ENCODE data around the gene ACVR2B. TPM values are rescaled to one million over a fixed set of nuclear protein-coding genes. Genes with fewer than 3 reads are reported as not detected.

The ACVR2B gene
- total RNA-seq, 4 donors from 2014 or later, result 3.1 to 13.8 (median 9.4) TPM

DNA sequence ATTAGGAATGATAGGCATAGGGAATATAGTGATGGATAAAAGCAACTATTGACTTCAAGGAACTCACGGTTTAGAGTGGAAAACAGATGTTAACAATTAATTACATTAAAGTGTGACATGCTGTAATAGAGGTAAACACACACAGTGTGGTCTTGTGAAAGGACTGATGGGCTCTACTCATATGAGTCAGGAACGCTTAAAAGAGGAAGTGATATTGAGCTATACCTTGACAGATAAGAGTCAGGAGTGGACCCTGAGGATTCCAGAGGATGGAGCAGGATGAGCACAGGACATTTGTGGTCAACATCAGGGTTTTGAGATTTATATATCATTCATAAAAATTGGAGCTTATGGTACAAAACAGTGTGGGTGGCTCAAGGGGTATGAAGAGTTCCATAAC is 53.4 kb downstream of the ACVR2B start:
- Histone ChIP-seq H3K27ac (no peak overlapping the region), H3K36me3 (no peaks in the 10 kb centered on the region), H3K9me3 (no peaks in the 10 kb centered on the region), H3K27me3 (no peaks in the 10 kb centered on the region), H3K4me3 (no peak overlapping the region), H3K4me1 (no peaks in the 10 kb centered on the region)
- intact Hi-C loops (cut with DNase I; ENCODE audit: low total_unique reads), result no loop called here
- no peak for TF ChIP-seq POLR2A (IDR thresholded peaks at IDR 0.05)
- TF ChIP-seq, protein P1, sequence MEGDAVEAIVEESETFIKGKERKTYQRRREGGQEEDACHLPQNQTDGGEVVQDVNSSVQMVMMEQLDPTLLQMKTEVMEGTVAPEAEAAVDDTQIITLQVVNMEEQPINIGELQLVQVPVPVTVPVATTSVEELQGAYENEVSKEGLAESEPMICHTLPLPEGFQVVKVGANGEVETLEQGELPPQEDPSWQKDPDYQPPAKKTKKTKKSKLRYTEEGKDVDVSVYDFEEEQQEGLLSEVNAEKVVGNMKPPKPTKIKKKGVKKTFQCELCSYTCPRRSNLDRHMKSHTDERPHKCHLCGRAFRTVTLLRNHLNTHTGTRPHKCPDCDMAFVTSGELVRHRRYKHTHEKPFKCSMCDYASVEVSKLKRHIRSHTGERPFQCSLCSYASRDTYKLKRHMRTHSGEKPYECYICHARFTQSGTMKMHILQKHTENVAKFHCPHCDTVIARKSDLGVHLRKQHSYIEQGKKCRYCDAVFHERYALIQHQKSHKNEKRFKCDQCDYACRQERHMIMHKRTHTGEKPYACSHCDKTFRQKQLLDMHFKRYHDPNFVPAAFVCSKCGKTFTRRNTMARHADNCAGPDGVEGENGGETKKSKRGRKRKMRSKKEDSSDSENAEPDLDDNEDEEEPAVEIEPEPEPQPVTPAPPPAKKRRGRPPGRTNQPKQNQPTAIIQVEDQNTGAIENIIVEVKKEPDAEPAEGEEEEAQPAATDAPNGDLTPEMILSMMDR (IDR thresholded peaks at IDR 0.05), result no peak
- no peak for DNase-seq

DNA sequence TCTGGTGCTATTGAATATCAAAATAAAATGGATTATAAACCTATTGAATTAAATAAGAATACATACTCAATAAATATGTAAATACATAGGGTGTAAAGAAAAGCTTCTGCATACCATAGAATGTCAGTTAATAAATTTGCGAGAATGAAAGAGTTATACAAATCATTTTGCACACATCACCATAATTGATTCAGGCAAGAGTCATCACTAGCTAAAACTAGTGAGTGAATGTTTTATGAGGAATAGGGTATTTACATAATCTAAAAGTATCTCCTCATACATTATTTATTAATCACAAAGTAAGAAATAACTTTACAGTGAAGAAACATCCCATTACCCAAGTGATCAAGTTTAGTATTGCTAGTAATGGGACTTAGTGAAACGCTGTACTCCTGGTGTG is 56.0 kb downstream of the ACVR2B start:
- DNase-seq, result no peak
- intact Hi-C loops (cut with DNase I; ENCODE audit: low total_unique reads), result no loop called here
- H3K36me3 ChIP-seq, result no peaks in the 10 kb centered on the region
- H3K9me3 ChIP-seq, result no peaks in the 10 kb centered on the region
- H3K27ac ChIP-seq, result no peak overlapping the region
- no peak overlapping the region for H3K4me3 ChIP-seq
- no peaks in the 10 kb centered on the region for H3K27me3 ChIP-seq
- TF ChIP-seq, protein P1 (IDR thresholded peaks at IDR 0.05), result no peak
- no peak for TF ChIP-seq POLR2A (IDR thresholded peaks at IDR 0.05)
- no peaks in the 10 kb centered on the region for H3K4me1 ChIP-seq

DNA sequence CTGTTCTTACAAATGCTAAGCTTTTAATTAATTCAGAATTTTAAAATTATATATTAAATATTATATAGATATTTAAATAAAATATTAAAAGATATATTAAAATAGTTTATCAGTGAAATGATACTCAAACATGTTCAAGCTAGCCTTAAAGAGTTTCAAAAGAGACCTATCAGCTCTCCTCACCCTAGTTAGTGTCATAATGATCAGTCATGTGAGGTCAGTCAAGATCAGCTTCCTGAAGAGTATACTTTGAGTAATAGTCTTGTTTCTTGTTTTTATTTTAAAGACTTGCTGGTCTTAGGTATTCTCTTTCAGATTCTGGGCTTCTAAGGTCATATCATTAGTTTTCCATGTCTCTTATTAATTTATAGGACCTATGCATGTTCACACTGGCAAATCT is 56.9 kb downstream of the ACVR2B start:
- H3K36me3 ChIP-seq, result no peaks in the 10 kb centered on the region
- H3K4me1 ChIP-seq, result no peaks in the 10 kb centered on the region
- H3K9me3 ChIP-seq, result no peaks in the 10 kb centered on the region
- intact Hi-C loops (cut with DNase I; ENCODE audit: low total_unique reads), result no loop called here
- H3K27ac ChIP-seq, result no peak overlapping the region
- TF ChIP-seq POLR2A (IDR thresholded peaks at IDR 0.05), result no peak
- TF ChIP-seq, protein P1 (IDR thresholded peaks at IDR 0.05), result no peak
- H3K4me3 ChIP-seq, result no peak overlapping the region
- H3K27me3 ChIP-seq, result no peaks in the 10 kb centered on the region
- DNase-seq, result no peak

DNA sequence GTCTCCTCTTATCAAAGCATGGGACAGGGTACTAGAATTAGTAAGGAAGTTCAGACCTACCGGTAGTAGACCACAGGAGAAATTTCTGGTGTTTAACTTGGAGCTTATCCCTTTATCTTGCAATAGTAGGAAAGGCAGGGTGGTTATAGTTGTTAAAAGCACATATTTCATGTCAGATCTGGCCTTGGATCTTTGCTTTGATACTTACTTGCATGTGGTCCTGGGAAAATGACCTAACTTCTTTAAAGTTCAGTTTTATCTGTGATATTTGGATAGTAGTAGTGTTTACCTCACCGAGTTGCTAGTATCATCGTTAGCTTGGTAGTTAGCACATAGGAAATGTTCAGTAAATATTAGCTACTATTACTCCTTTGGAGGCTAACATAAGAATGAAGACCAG is 57.9 kb downstream of the ACVR2B start:
- H3K27me3 ChIP-seq, result no peaks in the 10 kb centered on the region
- no peaks in the 10 kb centered on the region for H3K9me3 ChIP-seq
- no peak for DNase-seq
- no peaks in the 10 kb centered on the region for H3K36me3 ChIP-seq
- H3K4me1 ChIP-seq, result no peaks in the 10 kb centered on the region
- TF ChIP-seq, protein P1 (IDR thresholded peaks at IDR 0.05), result no peak
- no peak for TF ChIP-seq POLR2A (IDR thresholded peaks at IDR 0.05)
- H3K27ac ChIP-seq, result no peak overlapping the region
- intact Hi-C loops (cut with DNase I; ENCODE audit: low total_unique reads), result no loop called here
- H3K4me3 ChIP-seq, result no peak overlapping the region

DNA sequence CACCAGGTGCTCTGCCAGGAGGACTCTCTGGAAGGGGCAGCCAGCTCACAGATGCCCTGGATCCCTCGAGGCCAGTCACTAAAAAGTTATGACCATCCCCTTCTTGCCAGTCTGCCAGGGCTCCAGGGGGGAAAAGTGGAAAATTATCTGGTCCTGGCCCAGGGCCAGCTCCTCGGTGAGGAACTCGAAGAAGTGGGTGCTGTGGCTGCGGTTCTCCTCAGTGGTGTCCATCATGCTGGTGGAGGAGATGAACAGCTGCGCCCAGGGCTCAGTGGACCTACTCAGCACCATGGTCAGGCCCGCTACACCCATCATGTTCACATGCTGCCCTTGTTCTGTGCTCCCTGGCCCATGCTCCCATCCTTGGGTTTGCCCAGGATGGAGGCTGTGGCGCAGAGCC is 61.7 kb downstream of the ACVR2B start:
- no peak for DNase-seq
- Histone ChIP-seq H3K36me3 (no peaks in the 10 kb centered on the region), H3K4me3 (no peak overlapping the region), H3K27ac (no peak overlapping the region), H3K27me3 (no peaks in the 10 kb centered on the region), H3K4me1 (no peaks in the 10 kb centered on the region), H3K9me3 (no peaks in the 10 kb centered on the region)
- intact Hi-C loops (cut with DNase I; ENCODE audit: low total_unique reads), result no loop called here
- TF ChIP-seq, protein P1 (IDR thresholded peaks at IDR 0.05), result no peak
- TF ChIP-seq POLR2A (IDR thresholded peaks at IDR 0.05), result no peak
